GM21390 (cell line): ENCODE results near the gene RFX2.
"Not testable (repeated sequence)": the region's sequence is repeated elsewhere in the genome, so short reads cannot be mapped to it uniquely, and the experiment has no call there.

ENCODE experiments used
- ATAC-seq: cut with Tn5 transposase; IDR thresholded peaks from one replicate; pipeline ENCODE4 v1.9.1; 2021; ENCODE audit not compliant: unreplicated experiment

RFX2 gene

GRCh38 chr19:6041991-6042481, 68.3 kb downstream of the RFX2 start:
- no peak for ATAC-seq

- no peak for ATAC-seq
Observed at GRCh38 chr19:6041071-6041470, 69.2 kb downstream of the RFX2 start.

GRCh38 chr19:6039566-6040225, 70.6 kb downstream of the RFX2 start:
- no peak for ATAC-seq

- ATAC-seq: no peak
Observed at GRCh38 chr19:6038634-6039405, 71.5 kb downstream of the RFX2 start.

GRCh38 chr19:6035026-6035425, 75.3 kb downstream of the RFX2 start:
- ATAC-seq: no peak

GRCh38 chr19:6034512-6034911, 75.8 kb downstream of the RFX2 start:
- no peak for ATAC-seq

- no peak for ATAC-seq
Observed at GRCh38 chr19:6033744-6034264, 76.5 kb downstream of the RFX2 start.

- no peak for ATAC-seq
Observed at GRCh38 chr19:6032827-6033226, 77.5 kb downstream of the RFX2 start.

- no peak for ATAC-seq
Observed at GRCh38 chr19:6032381-6032780, 77.9 kb downstream of the RFX2 start.

GRCh38 chr19:6030214-6030507, 80.1 kb downstream of the RFX2 start:
- no peak for ATAC-seq

GRCh38 chr19:6026390-6027227, 83.7 kb downstream of the RFX2 start:
- ATAC-seq: no peak

GRCh38 chr19:6024756-6025155, 85.5 kb downstream of the RFX2 start:
- ATAC-seq: not testable (repeated sequence)

- no peak for ATAC-seq
Observed at GRCh38 chr19:6023936-6024335, 86.4 kb downstream of the RFX2 start.

GRCh38 chr19:6023085-6023682, 87.1 kb downstream of the RFX2 start:
- no peak for ATAC-seq

- ATAC-seq: no peak
Observed at GRCh38 chr19:6022570-6023064, 87.7 kb downstream of the RFX2 start.

- ATAC-seq: no peak
Observed at GRCh38 chr19:6021878-6022569, 88.3 kb downstream of the RFX2 start.

- ATAC-seq: no peak
Observed at GRCh38 chr19:6020972-6021805, 89.1 kb downstream of the RFX2 start.

- no peak for ATAC-seq
Observed at GRCh38 chr19:6020166-6020882, 90.0 kb downstream of the RFX2 start.

- ATAC-seq: no peak
Observed at GRCh38 chr19:6018786-6019185, 91.5 kb downstream of the RFX2 start.
